ENCODE results near the gene WRAP73. TPM values are rescaled to one million over a fixed set of nuclear protein-coding genes. Genes with fewer than 3 reads are reported as not detected.

The WRAP73 gene
- total RNA-seq, 4 donors from 2014 or later: 12.5 to 20.6 (median 15.3) TPM

GRCh38 chr1:3618881-3619671 lies 30.8 kb downstream of the WRAP73 start:
- 17 to 26% methylated on average over 21 of the region's 21 CpGs for WGBS, 2 donors
- DNase-seq (ENCODE audit: low spot score in 2 of 2): peak; percentile 81 to 93
- intact Hi-C loops (cut with DNase I; ENCODE audit: low total_unique reads): loop anchor here (5.0 kb wide), 1 partner anchor 167 kb away; the partner anchor contains the start of gene ARHGEF16
- no peak overlapping the region for H3K4me3 ChIP-seq (ENCODE audit: low read depth, poor library complexity, severe bottlenecking)
- TF ChIP-seq POLR2A (IDR thresholded peaks at IDR 0.05) (no peak), CTCF (IDR thresholded peaks at IDR 0.05) (peak in 1 of 3 donors; percentile 86)

GRCh38 chr1:3618531-3618880 lies 31.4 kb downstream of the WRAP73 start:
- TF ChIP-seq CTCF (IDR thresholded peaks at IDR 0.05) (no peak), POLR2A (IDR thresholded peaks at IDR 0.05) (no peak)
- no peak overlapping the region for H3K4me3 ChIP-seq (ENCODE audit: low read depth, poor library complexity, severe bottlenecking)
- DNase-seq (ENCODE audit: low spot score in 2 of 2): no peak
- intact Hi-C loops (cut with DNase I; ENCODE audit: low total_unique reads): loop anchor here (5.0 kb wide), 1 partner anchor 166 kb away; the partner anchor contains the start of gene ARHGEF16
- WGBS, 2 donors: 69% methylated on average over 9 of the region's 9 CpGs

- DNase-seq (ENCODE audit: low spot score in 2 of 2): no peak
- intact Hi-C loops (cut with DNase I; ENCODE audit: low total_unique reads): loop anchor here (2.0 to 5.0 kb wide), 2 partner anchors 127 to 166 kb away; partner anchors contain the start of gene ARHGEF16
- no peak for TF ChIP-seq CTCF (IDR thresholded peaks at IDR 0.05)
- TF ChIP-seq POLR2A (IDR thresholded peaks at IDR 0.05): no peak
- no peak overlapping the region for H3K4me3 ChIP-seq (ENCODE audit: low read depth, poor library complexity, severe bottlenecking)
- 86 to 88% methylated on average over 17 to 18 of the region's 18 CpGs for WGBS, 2 donors
These were observed 32.0 kb downstream of the WRAP73 start for GRCh38 chr1:3617806-3618345.

- 86 to 92% methylated on average over 7 to 9 of the region's 9 CpGs for WGBS, 2 donors
- no peak overlapping the region for H3K4me3 ChIP-seq (ENCODE audit: low read depth, poor library complexity, severe bottlenecking)
- intact Hi-C loops (cut with DNase I; ENCODE audit: low total_unique reads): loop anchor here (2.0 to 5.0 kb wide), 2 partner anchors 126 to 165 kb away; partner anchors contain the start of gene ARHGEF16
- DNase-seq (ENCODE audit: low spot score in 2 of 2): no peak
- TF ChIP-seq CTCF (IDR thresholded peaks at IDR 0.05): no peak
- TF ChIP-seq POLR2A (IDR thresholded peaks at IDR 0.05): no peak
These were observed 33.0 kb downstream of the WRAP73 start for GRCh38 chr1:3616861-3617260.

- 64 to 67% methylated on average over 20 of the region's 20 CpGs for WGBS, 2 donors
- intact Hi-C loops (cut with DNase I; ENCODE audit: low total_unique reads): loop anchor here (5.0 kb wide), 1 partner anchor 163 kb away; the partner anchor contains the start of gene ARHGEF16
- no peak overlapping the region for H3K4me3 ChIP-seq (ENCODE audit: low read depth, poor library complexity, severe bottlenecking)
- DNase-seq (ENCODE audit: low spot score in 2 of 2): no peak
- TF ChIP-seq CTCF (IDR thresholded peaks at IDR 0.05): no peak
These were observed 34.9 kb downstream of the WRAP73 start for GRCh38 chr1:3614755-3615742.
